CD14-positive monocyte (primary cell): ENCODE results near the gene SNX21. TPM values are rescaled to one million over a fixed set of nuclear protein-coding genes. Genes with fewer than 3 reads are reported as not detected.

Experiments used
- DNase-seq, 3 donors: peaks; one replicate each; pipeline ENCODE4 v3.0.0-alpha.2; 2011 to 2022
- H2AFZ ChIP-seq: 2 replicates; pipeline ENCODE4 v1.6.0; 2012; ENCODE audit warnings: mild to moderate bottlenecking, low read depth, low read length, inconsistent platforms; ENCODE audit not compliant: insufficient read depth, poor library complexity, severe bottlenecking
- H3K27ac ChIP-seq, 2 donors: 1 replicate in 1 of 2; 2 replicates in 1 of 2; pipeline ENCODE4 v1.5.1; 2012 to 2013; ENCODE audit warnings: low read length in 2 of 2, control low read depth in 1 of 2, inconsistent platforms in 1 of 2, low read depth in 1 of 2, mild to moderate bottlenecking in 1 of 2
- H3K27me3 ChIP-seq, 2 donors: one replicate each; pipeline versions ENCODE4 v1.6.0 to v1.6.1; 2011 to 2013; ENCODE audit warnings: low read length in 2 of 2; ENCODE audit not compliant: control insufficient read depth in 2 of 2, insufficient read depth in 2 of 2
- H3K36me3 ChIP-seq, 2 donors: replicated peaks in 1 of 2; 1 replicate in 1 of 2; 2 replicates in 1 of 2; pipeline versions ENCODE4 v1.5.1 to v1.6.1; 2012 to 2013; ENCODE audit warnings: low read length in 2 of 2, control low read depth in 1 of 2, inconsistent platforms in 1 of 2, mild to moderate bottlenecking in 1 of 2; ENCODE audit not compliant: insufficient read depth in 2 of 2, control insufficient read depth in 1 of 2
- H3K4me1 ChIP-seq, 2 donors: 1 replicate in 1 of 2; 2 replicates in 1 of 2; pipeline versions ENCODE4 v1.5.1 to v1.6.1; 2012 to 2013; ENCODE audit warnings: low read length in 2 of 2, control low read depth in 1 of 2, inconsistent platforms in 1 of 2, mild to moderate bottlenecking in 1 of 2, moderate library complexity in 1 of 2; ENCODE audit not compliant: insufficient read depth in 2 of 2, control insufficient read depth in 1 of 2
- H3K4me2 ChIP-seq: replicated peaks from 2 replicates; pipeline ENCODE3; 2012; ENCODE audit warnings: low read length, moderate library complexity, mild to moderate bottlenecking; ENCODE audit not compliant: poor library complexity, severe bottlenecking; ENCODE audit errors: extremely low read depth
- H3K4me3 ChIP-seq, 3 experiments: fragments of 200-600 bp in 1 of 3; sonication (generic) in 1 of 3; replicated peaks in 1 of 3; 1 replicate in 2 of 3; 2 replicates in 1 of 3; pipeline ENCODE4 v1.5.1; 2011 to 2013; ENCODE audit warnings: low read length in 3 of 3, mild to moderate bottlenecking in 3 of 3, control low read depth in 2 of 3, low read depth in 2 of 3, inconsistent platforms in 1 of 3, moderate library complexity in 1 of 3
- H3K79me2 ChIP-seq: 2 replicates; pipeline ENCODE4 v1.6.0; 2012; ENCODE audit warnings: mild to moderate bottlenecking, control low read depth, inconsistent platforms, low read length, moderate library complexity; ENCODE audit not compliant: insufficient read depth
- H3K9ac ChIP-seq: 2 replicates; pipeline ENCODE4 v1.6.0; 2017; ENCODE audit warnings: low read length, mild to moderate bottlenecking; ENCODE audit not compliant: insufficient read depth, poor library complexity, severe bottlenecking
- H3K9me3 ChIP-seq, 2 donors: replicated peaks in 1 of 2; 1 replicate in 1 of 2; 2 replicates in 1 of 2; pipeline versions ENCODE4 v1.5.1 to v1.6.1; 2012 to 2013; ENCODE audit warnings: low read length in 2 of 2, control low read depth in 1 of 2; ENCODE audit not compliant: control insufficient read depth in 1 of 2, insufficient read depth in 1 of 2
- H4K20me1 ChIP-seq: 2 replicates; pipeline ENCODE4 v1.6.0; 2012; ENCODE audit warnings: mild to moderate bottlenecking, low read length, control low read depth, moderate library complexity; ENCODE audit not compliant: insufficient read depth
- H3K27ac Mint-ChIP-seq, 7 donors: one replicate each; pipeline ENCODE4 v1.8.0; 2020; ENCODE audit warnings: mild to moderate bottlenecking in 7 of 7, mixed read lengths in 7 of 7, moderate library complexity in 6 of 7, inconsistent platforms in 2 of 7
- H3K27me3 Mint-ChIP-seq, 3 donors: one replicate each; pipeline ENCODE4 v1.8.0; 2021 to 2022; ENCODE audit warnings: low read depth in 3 of 3, mild to moderate bottlenecking in 3 of 3, mixed read lengths in 3 of 3, moderate library complexity in 3 of 3, inconsistent platforms in 1 of 3
- H3K36me3 Mint-ChIP-seq, 2 donors: one replicate each; pipeline ENCODE4 v1.8.0; 2020; ENCODE audit warnings: mixed read lengths in 2 of 2, inconsistent platforms in 1 of 2, mild to moderate bottlenecking in 1 of 2
- H3K4me1 Mint-ChIP-seq: one replicate; pipeline ENCODE4 v1.8.0; 2020; ENCODE audit warnings: mild to moderate bottlenecking, mixed read lengths
- H3K4me3 Mint-ChIP-seq, 2 donors: one replicate each; pipeline ENCODE4 v1.8.0; 2020; ENCODE audit warnings: mild to moderate bottlenecking in 2 of 2, mixed read lengths in 2 of 2, moderate library complexity in 1 of 2
- H3K9me3 Mint-ChIP-seq, 7 donors: one replicate each; pipeline ENCODE4 v1.8.0; 2020 to 2022; ENCODE audit warnings: mixed read lengths in 7 of 7, mild to moderate bottlenecking in 6 of 7, moderate library complexity in 6 of 7, inconsistent platforms in 2 of 7
- CTCF ChIP-seq: fragments of 200-600 bp; IDR thresholded peaks from one replicate; pipeline ENCODE4 v1.8.0; 2022; ENCODE audit warnings: antibody characterized with exemption, mild to moderate bottlenecking
- WGBS: methylation state at CpG from one replicate; pipeline ENCODE4 v1.1.5; 2013; ENCODE audit warnings: missing lambda C conversion rate; ENCODE audit not compliant: insufficient coverage; 5-methylcytosine and 5-hydroxymethylcytosine counted together
- intact Hi-C, 2 donors: fragments of 100-400 bp; cut with micrococcal nuclease; formaldehyde crosslinking; loops; one replicate each; pipeline versions ENCODE4 v1.15.0 to v1.15.1; 2023
- polyA plus RNA-seq, 3 donors: library from polyadenylated mRNA; depleted of rRNA in 1 of 3; unstranded in 2 of 3; stranded (reverse) in 1 of 3; fragments of 300-500 nt in 2 of 3; fragments of >200 nt in 1 of 3; fragmentation: Illumina TruSeq in 2 of 3; gene quantifications; 1 replicate in 2 of 3; 2 replicates in 1 of 3; pipeline ENCODE4 v1.2.3, GENCODE V29; 2012 to 2021

The SNX21 gene
- polyA plus RNA-seq, 3 donors, result 11.2 to 16.9 (median 12.7) TPM

- Mint-ChIP-seq H3K36me3 (peaks cover 50 to 76% of the 10 kb centered on the region in 2 donors), H3K4me1 (peaks cover 18% of the 10 kb centered on the region), H3K27me3 (peaks cover 0 to 2% (median 1%) of the 10 kb centered on the region in 3 donors), H3K4me3 (no peak overlapping the region), H3K9me3 (no peaks in the 10 kb centered on the region), H3K27ac (no peak overlapping the region)
- Histone ChIP-seq H3K4me1 (peaks cover 13 to 15% of the 10 kb centered on the region in 2 donors), H3K27me3 (no peaks in the 10 kb centered on the region), H2AFZ (no peak overlapping the region), H3K36me3 (peaks cover 49 to 70% of the 10 kb centered on the region in 2 donors), H3K9ac (no peak overlapping the region), H3K4me3 (no peak overlapping the region), H3K4me2 (no peak overlapping the region), H3K79me2 (peaks cover 47% of the 10 kb centered on the region), H3K9me3 (no peaks in the 10 kb centered on the region), H3K27ac (no peak overlapping the region), H4K20me1 (peaks cover 19% of the 10 kb centered on the region)
- DNase-seq, result no peak
- intact Hi-C loops, result no loop called here
- WGBS, result no CpG with 5 or more reads among the region's 6 CpGs
- no peak for TF ChIP-seq CTCF
Measured at GRCh38 chr20:45852326-45852725, 18.7 kb downstream of the SNX21 start.

GRCh38 chr20:45853484-45853883 lies 19.9 kb downstream of the SNX21 start:
- Mint-ChIP-seq H3K27ac (peak overlapping the region in 1 of 7 donors; percentile 42), H3K36me3 (peaks cover 42 to 66% of the 10 kb centered on the region in 2 donors), H3K9me3 (no peaks in the 10 kb centered on the region), H3K4me1 (peaks cover 28% of the 10 kb centered on the region), H3K27me3 (peaks cover 0 to 2% (median 1%) of the 10 kb centered on the region in 3 donors), H3K4me3 (no peak overlapping the region)
- TF ChIP-seq CTCF, result no peak
- Histone ChIP-seq H4K20me1 (peaks cover 17% of the 10 kb centered on the region), H3K4me3 (no peak overlapping the region), H3K9me3 (no peaks in the 10 kb centered on the region), H3K4me2 (no peak overlapping the region), H3K27ac (no peak overlapping the region), H3K9ac (no peak overlapping the region), H3K27me3 (no peaks in the 10 kb centered on the region), H3K36me3 (peaks cover 40 to 61% of the 10 kb centered on the region in 2 donors), H3K4me1 (peaks cover 19 to 26% of the 10 kb centered on the region in 2 donors), H3K79me2 (peaks cover 51% of the 10 kb centered on the region), H2AFZ (no peak overlapping the region)
- no peak for DNase-seq
- no CpG with 5 or more reads among the region's 2 CpGs for WGBS
- intact Hi-C loops, result no loop called here
